ENCODE measurements around the gene PEX5L. TPM values are rescaled to one million over a fixed set of nuclear protein-coding genes. Genes with fewer than 3 reads are reported as not detected.

Gene PEX5L
- total and polyA plus RNA-seq, 8 donors, result 1.1 to 30.2 (median 8.6) TPM

DNA sequence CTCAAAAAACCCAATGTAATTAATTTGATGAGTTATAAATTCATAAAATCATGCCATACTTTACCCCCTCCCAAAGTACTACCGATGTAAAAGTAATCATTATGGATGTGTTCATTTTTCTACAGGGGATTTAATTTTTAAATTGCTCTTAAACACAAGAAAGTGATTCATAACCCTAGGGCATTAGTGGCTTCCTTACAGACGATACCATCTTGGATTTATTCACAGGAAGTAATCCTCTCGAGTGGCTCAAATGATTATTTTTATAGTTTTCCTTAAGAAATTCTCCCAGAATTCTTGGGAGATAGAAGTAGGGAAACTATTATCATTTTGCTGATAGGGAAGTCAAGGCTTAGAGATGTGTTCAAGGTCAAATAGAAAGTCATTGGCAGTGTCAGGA lies 80.9 kb downstream of the PEX5L start:
- DNase-seq (no peak), ATAC-seq (no peak), FAIRE-seq (no peak)
- Histone ChIP-seq H3K36me3 (peaks cover 0 to 2% (median 0%) of the 10 kb centered on the region in 3 donors), H3K9me3 (no peaks in the 10 kb centered on the region), H3K4me3 (no peak overlapping the region), H3K27ac (no peak overlapping the region), H3K4me1 (no peaks in the 10 kb centered on the region), H3K27me3 (no peaks in the 10 kb centered on the region)
- TF ChIP-seq, protein P1, sequence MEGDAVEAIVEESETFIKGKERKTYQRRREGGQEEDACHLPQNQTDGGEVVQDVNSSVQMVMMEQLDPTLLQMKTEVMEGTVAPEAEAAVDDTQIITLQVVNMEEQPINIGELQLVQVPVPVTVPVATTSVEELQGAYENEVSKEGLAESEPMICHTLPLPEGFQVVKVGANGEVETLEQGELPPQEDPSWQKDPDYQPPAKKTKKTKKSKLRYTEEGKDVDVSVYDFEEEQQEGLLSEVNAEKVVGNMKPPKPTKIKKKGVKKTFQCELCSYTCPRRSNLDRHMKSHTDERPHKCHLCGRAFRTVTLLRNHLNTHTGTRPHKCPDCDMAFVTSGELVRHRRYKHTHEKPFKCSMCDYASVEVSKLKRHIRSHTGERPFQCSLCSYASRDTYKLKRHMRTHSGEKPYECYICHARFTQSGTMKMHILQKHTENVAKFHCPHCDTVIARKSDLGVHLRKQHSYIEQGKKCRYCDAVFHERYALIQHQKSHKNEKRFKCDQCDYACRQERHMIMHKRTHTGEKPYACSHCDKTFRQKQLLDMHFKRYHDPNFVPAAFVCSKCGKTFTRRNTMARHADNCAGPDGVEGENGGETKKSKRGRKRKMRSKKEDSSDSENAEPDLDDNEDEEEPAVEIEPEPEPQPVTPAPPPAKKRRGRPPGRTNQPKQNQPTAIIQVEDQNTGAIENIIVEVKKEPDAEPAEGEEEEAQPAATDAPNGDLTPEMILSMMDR (IDR thresholded peaks at IDR 0.05), result no peak
- 70 to 81% methylated on average over 3 of the region's 3 CpGs for WGBS, 2 donors
- intact Hi-C loops (cut with DNase I), result no loop called here

DNA sequence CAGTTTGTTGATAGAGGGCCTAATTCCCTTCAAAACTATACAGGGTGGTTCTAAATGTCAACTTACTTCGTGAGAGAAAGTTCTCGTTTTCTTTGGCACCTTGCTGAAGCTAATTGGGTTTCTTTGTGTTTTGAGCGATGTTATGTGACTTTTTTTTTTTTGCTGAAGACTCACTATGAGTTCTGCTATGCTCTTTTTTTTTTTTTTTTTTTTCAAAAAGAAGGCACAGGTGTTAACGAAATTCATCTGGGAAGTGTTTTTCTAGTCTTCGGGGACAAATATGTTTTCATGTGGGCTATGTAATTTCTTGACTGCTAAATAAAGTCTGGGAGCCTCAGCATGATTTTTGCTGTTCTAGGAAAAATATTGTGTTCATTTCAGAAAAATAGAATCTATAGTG lies 81.5 kb downstream of the PEX5L start:
- no peak for DNase-seq
- no peak for ATAC-seq
- FAIRE-seq, result no peak
- Histone ChIP-seq H3K27me3 (no peaks in the 10 kb centered on the region), H3K36me3 (peaks cover 0 to 2% (median 0%) of the 10 kb centered on the region in 3 donors), H3K9me3 (no peaks in the 10 kb centered on the region), H3K4me3 (no peak overlapping the region), H3K27ac (no peak overlapping the region), H3K4me1 (no peaks in the 10 kb centered on the region)
- 92 to 94% methylated on average over 5 of the region's 5 CpGs for WGBS, 2 donors
- TF ChIP-seq, protein P1 (IDR thresholded peaks at IDR 0.05), result no peak
- intact Hi-C loops (cut with DNase I), result no loop called here

- Histone ChIP-seq H3K36me3 (peaks cover 0 to 2% (median 0%) of the 10 kb centered on the region in 3 donors), H3K27ac (no peak overlapping the region), H3K27me3 (no peaks in the 10 kb centered on the region), H3K4me3 (no peak overlapping the region), H3K4me1 (no peaks in the 10 kb centered on the region), H3K9me3 (no peaks in the 10 kb centered on the region)
- DNase-seq, result no peak
- ATAC-seq, result no peak
- FAIRE-seq, result no peak
- WGBS, 2 donors, result 67 to 75% methylated on average over 8 of the region's 8 CpGs
- intact Hi-C loops (cut with DNase I), result no loop called here
- TF ChIP-seq, protein P1 (IDR thresholded peaks at IDR 0.05), result no peak
These were observed 82.5 kb downstream of the PEX5L start for GRCh38 chr3:179953993-179954870.

DNA sequence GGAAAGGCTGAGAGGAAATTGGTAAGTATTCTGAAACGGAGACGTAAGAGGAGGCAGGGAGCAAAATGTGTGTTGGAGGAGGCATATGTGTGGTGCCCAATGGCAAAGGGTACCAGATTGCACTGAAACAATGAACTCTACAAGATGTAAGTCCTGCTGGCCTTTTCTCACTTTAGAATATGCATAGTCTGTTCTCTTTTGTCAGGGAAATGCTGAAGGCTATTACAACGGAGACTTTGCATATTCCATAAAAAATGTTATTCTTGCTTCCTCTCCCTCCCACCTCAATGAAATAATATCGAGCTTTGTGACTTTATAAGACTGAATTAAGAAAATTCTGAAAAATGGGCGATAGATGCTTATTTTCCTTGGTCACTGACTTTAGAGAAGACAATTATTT lies 85.9 kb downstream of the PEX5L start:
- no peaks in the 10 kb centered on the region for H3K4me1 ChIP-seq
- DNase-seq (no peak), FAIRE-seq (no peak), ATAC-seq (no peak)
- H3K27ac ChIP-seq, result no peak overlapping the region
- 82 to 85% methylated on average over 5 of the region's 5 CpGs for WGBS, 2 donors
- no peaks in the 10 kb centered on the region for H3K27me3 ChIP-seq
- H3K4me3 ChIP-seq, result no peak overlapping the region
- intact Hi-C loops (cut with DNase I), result no loop called here
- no peaks in the 10 kb centered on the region for H3K9me3 ChIP-seq
- H3K36me3 ChIP-seq, result peaks cover 0 to 2% (median 0%) of the 10 kb centered on the region in 3 donors
- TF ChIP-seq, protein P1 (IDR thresholded peaks at IDR 0.05), result no peak

GRCh38 chr3:179949869-179950268 lies 86.9 kb downstream of the PEX5L start:
- Histone ChIP-seq H3K27ac (no peak overlapping the region), H3K27me3 (no peaks in the 10 kb centered on the region), H3K36me3 (no peaks in the 10 kb centered on the region), H3K9me3 (no peaks in the 10 kb centered on the region), H3K4me1 (no peaks in the 10 kb centered on the region), H3K4me3 (no peak overlapping the region)
- TF ChIP-seq, protein P1 (IDR thresholded peaks at IDR 0.05), result no peak
- no peak for DNase-seq
- ATAC-seq, result no peak
- 83 to 90% methylated on average over 2 of the region's 2 CpGs for WGBS, 2 donors
- no peak for FAIRE-seq
- intact Hi-C loops (cut with DNase I), result no loop called here

All from pancreas (tissue), 10 donors.